Activated CD4-positive, alpha-beta T cell treated with anti-CD3 and anti-CD28 coated beads for 48 hours (primary cell): ENCODE results near the gene RPS15.
A peak's percentile ranks its signal among the peaks of the same experiment; 100 is the strongest.

ENCODE experiments used
- DNase-seq: peaks from one replicate; pipeline ENCODE4 v3.0.0-alpha.2; 2020

The RPS15 gene

DNA sequence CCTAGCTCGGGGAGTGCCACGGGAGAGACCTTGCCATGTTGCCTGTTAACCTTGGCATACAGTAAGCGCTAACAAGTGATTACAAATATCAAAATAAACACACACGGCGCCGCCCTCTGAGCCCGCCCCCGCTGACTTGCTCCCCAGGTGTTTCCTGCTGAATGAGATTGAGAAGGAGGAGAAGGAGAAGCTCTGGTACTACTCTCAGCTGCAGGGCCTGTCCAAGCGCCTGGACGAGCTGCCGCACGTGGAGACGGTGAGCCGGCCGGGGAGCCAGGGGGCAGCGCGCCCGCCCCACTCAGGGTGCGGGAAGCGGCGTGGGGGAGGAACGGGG is 16.8 kb downstream of the RPS15 start:
- no peak for DNase-seq

DNA sequence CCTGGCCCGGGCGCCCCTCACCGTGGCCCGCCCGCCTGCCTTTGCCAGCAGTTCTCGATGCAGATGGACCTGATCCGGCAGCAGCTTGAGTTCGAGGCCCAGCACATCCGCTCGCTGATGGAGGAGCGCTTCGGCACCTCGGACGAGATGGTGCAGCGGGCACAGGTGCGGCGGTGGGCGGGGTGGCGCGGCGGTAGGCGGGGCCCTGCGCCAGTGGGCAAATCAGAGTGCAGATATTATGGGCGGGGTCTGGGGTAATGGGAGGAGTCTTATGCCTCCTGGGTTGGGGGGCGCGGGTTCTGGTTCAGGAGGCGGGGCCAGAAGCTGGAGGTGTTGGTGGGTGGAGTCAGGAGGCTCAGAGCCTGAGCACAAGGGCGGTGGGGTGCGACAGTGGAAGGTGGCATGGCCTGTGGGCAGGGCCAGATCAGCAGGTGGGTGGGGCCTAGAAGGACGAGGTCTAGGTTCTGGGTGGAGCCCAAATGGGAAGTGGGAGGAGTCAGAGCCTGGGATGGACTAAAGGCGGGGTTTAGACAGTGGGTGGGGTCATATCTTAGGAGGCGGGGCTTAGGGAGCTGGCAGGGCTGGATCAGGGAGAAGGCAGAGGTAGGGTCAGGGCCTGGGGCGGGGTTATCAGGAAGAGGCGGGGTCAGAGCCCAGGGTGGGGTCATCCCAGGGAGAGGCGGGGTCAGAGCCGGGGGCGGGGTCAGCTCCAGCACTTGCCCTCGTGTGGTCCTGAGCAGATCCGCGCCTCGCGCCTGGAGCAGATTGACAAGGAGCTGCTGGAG is 17.3 kb downstream of the RPS15 start:
- peak; percentile 87 for DNase-seq

DNA sequence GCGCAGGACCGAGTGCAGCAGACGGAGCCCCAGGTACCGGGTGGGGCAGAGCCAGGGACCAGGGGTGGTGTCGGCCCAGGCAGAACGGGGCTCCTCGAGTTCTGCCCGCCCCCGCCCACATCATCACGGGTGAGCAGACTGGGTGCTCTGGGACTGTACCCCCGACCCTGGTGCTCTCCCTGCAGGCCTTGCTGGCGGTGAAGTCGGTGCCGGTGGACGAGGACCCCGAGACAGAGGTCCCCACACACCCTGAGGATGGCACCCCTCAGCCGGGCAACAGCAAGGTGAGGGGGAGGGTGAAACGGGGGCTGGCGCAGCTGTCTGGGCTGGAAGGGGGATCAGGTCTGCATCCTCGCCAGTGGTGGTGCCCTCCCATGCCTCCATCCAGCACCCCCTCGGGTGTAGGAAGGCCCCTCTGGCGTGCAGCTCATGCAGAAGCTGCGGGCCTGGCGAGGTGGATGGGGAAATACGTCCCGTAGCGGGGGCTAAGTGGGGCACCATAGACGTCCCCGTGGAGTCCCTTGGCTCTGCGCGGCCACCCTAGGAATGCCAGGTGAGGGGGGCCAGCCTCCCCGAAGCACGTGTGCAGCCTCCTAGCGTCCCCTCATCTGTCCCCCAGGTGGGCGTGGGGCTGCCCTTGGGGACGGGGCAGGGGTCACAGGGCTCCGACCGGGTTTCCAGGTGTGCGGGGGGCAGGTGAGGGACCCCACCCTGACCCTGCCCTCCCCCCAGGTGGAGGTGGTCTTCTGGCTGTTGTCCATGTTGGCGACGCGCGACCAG is 18.1 kb downstream of the RPS15 start:
- DNase-seq, result no peak

DNA sequence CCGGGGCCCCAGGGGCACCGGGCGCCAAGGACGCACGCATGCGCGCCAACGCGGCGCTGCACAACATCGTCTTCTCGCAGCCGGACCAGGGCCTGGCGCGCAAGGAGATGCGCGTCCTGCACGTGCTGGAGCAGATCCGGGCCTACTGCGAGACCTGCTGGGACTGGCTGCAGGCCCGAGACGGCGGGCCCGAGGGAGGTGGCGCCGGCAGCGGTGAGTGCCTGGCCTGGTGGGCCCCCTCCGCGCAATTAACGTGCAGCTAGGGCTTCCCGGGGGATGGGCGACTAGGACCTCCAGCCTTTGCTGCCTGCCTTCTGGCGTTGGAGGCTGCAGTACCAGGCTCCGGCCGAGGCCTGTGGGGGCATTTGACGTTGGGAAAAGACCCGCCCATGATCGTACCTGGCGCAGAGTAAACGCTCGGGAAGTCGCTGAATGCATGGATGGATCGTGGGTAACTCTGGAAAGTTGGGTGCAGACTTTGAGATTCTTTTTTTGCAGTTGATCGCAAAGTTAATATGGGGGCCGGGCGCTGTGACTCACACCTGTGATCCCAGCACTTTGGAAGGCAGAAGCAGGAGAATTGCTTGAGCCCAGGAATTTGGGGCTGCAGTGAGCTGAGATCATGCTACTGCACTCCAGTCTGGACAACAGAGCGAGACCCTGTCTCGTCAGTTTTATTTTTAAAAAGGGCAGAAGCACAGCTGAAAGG is 19.0 kb downstream of the RPS15 start:
- DNase-seq, result no peak

DNA sequence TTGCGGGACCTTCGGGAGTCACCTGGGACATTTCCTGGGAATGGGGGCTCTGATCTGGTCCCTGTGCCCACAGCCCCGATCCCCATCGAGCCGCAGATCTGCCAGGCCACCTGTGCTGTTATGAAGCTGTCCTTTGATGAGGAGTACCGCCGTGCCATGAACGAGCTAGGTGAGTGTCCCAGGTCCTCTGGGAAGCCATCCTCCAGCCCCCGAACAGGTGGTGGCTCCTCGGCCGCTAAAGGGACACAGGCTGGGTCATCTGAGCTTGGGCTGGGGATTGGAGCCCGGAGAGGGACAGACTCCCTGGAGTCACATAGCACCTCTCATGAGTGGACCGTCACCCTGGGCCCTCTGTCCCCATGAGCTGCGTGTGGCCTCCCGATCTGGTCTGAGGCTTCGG is 19.7 kb downstream of the RPS15 start:
- no peak for DNase-seq

DNA sequence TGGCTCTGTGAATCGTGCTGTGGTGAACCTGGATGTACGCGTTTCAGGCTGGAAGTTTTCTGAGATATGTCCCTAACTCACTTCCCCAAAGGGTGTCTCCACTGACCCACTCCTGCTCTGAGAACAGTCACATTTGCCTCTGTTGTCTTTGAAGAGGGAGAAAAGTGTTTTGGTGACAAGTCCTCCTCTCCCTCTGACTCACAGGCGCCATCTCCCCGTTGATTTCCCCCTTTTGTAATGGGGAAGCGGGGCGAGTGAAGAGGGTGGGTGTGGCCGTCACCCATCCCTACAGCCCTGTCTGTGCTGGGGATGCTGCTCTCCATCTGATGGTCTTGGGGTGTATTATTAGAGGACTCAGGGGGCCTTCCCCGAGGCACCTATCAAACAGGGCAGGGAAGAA is 21.3 kb downstream of the RPS15 start:
- DNase-seq, result no peak

DNA sequence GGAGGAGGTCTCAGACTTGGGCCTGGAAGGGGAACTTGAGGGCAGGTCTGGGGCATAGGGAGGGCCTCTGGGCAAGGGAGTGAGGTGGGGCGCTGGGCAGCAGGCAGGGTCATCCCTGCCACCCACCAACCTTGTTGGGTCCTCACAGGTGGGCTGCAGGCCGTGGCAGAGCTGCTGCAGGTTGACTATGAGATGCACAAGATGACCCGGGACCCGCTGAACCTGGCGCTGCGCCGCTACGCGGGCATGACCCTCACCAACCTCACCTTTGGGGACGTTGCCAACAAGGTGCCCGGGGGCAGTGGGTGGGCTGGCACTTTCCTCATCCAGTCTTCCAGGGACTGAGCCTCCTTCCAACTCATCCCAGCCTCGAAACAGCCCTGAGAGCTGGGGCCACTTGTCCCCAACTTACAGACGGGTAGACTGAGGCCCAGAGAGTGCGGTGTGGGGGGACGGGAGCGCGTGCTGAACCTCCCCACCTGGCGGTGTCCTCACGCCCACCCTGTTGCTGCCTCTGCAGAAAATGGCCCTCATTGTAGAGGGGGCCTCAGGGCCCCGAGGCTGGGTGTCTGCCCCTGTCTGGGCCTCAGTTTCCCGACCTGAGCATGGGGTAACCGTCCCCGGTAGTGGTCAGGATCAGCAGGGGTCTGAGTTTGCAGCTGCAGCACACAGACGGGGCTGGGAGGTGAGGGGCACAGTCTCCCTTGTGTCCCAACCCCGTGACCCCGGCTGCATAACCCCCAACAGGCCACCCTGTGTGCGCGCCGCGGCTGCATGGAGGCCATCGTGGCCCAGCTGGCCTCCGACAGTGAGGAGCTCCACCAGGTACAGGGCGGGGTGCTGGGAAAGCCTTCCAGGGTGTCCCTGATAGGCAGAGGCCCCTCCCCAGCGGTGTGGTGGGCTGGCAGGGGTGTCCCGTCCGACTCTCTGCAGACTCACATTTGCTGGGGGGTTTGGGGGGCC is 22.1 kb downstream of the RPS15 start:
- no peak for DNase-seq

DNA sequence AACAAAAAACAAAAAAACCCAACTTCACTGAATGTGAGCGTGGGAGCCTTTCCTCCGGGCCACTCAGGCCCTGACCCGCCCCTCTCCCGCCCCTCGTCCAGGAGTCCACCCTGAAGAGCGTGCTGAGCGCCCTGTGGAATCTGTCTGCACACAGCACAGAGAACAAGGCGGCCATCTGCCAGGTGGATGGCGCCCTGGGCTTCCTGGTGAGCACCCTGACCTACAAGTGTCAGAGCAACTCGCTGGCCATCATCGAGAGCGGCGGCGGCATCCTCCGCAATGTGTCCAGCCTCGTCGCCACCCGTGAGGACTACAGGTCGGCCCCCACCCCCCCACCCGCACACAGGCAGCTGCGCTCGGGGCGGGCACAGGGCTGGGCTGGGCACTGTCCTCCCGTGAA is 23.7 kb downstream of the RPS15 start:
- no peak for DNase-seq

DNA sequence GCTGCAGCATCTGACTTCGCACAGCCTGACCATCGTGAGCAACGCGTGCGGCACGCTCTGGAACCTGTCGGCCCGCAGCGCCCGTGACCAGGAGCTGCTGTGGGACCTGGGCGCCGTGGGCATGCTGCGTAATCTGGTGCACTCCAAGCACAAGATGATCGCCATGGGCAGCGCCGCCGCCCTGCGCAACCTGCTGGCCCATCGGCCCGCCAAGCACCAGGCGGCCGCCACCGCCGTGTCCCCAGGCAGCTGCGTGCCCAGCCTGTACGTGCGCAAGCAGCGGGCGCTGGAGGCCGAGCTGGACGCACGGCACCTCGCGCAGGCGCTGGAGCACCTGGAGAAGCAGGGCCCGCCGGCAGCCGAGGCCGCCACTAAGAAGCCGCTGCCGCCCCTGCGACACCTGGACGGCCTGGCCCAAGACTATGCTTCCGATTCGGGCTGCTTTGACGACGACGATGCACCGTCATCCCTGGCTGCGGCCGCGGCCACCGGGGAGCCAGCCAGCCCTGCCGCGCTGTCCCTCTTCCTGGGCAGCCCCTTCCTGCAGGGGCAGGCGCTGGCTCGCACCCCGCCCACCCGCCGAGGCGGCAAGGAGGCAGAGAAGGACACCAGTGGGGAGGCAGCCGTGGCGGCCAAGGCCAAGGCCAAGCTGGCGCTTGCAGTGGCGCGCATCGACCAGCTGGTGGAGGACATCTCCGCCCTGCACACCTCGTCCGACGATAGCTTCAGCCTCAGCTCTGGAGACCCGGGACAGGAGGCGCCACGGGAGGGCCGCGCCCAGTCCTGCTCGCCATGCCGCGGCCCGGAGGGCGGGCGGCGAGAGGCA is 27.2 kb downstream of the RPS15 start:
- DNase-seq, result no peak

DNA sequence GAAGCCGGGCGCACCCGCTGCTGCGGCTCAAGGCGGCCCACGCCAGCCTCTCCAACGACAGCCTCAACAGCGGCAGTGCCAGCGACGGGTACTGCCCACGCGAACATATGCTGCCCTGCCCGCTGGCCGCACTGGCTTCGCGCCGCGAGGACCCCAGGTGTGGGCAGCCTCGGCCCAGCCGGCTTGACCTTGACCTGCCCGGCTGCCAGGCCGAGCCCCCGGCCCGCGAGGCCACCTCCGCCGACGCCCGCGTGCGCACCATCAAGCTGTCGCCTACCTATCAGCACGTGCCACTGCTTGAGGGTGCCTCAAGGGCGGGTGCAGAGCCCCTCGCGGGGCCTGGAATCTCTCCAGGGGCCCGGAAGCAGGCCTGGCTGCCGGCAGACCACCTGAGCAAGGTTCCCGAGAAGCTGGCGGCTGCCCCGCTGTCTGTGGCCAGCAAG is 27.8 kb downstream of the RPS15 start:
- no peak for DNase-seq

DNA sequence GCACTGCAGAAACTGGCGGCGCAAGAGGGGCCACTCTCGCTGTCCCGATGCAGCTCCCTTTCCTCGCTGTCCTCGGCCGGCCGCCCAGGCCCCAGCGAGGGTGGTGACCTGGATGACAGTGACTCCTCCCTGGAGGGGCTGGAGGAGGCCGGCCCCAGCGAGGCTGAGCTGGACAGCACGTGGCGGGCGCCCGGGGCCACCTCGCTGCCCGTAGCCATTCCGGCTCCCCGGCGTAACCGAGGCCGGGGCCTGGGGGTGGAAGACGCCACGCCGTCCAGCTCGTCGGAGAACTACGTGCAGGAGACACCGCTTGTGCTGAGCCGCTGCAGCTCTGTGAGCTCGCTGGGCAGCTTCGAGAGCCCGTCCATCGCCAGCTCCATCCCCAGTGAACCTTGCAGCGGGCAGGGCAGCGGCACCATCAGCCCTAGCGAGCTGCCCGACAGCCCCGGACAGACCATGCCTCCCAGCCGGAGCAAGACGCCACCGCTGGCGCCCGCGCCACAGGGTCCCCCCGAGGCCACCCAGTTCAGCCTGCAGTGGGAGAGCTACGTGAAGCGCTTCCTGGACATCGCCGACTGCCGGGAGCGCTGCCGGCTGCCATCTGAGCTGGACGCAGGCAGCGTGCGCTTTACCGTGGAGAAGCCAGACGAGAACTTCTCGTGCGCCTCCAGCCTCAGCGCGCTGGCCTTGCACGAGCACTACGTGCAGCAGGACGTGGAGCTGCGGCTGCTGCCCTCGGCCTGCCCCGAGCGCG is 28.4 kb downstream of the RPS15 start:
- no peak for DNase-seq

DNA sequence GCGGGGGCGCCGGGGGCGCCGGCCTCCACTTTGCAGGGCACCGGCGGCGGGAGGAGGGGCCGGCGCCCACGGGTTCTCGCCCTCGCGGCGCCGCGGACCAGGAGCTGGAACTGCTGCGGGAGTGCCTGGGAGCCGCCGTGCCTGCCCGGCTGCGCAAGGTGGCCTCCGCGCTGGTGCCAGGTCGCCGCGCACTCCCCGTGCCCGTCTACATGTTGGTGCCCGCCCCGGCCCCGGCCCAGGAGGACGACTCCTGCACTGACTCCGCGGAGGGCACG is 29.0 kb downstream of the RPS15 start:
- no peak for DNase-seq

DNA sequence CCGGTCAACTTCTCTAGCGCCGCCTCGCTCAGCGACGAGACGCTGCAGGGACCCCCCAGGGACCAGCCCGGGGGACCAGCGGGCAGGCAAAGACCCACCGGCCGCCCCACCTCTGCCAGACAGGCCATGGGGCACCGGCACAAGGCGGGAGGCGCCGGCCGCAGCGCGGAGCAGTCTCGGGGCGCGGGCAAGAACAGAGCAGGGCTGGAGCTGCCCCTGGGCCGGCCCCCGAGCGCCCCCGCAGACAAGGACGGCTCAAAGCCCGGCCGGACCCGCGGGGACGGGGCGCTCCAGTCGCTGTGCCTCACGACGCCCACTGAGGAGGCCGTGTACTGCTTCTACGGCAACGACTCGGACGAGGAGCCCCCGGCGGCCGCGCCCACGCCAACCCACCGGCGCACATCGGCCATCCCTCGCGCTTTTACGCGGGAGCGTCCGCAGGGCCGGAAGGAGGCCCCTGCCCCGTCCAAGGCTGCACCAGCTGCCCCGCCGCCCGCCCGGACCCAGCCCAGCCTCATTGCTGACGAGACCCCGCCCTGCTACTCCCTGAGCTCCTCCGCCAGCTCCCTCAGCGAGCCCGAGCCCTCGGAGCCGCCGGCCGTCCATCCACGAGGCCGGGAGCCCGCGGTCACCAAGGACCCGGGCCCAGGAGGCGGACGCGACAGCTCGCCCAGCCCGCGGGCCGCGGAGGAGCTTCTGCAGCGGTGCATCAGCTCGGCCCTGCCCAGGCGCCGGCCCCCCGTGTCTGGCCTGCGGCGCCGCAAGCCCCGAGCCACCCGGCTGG is 29.5 kb downstream of the RPS15 start:
- no peak for DNase-seq

DNA sequence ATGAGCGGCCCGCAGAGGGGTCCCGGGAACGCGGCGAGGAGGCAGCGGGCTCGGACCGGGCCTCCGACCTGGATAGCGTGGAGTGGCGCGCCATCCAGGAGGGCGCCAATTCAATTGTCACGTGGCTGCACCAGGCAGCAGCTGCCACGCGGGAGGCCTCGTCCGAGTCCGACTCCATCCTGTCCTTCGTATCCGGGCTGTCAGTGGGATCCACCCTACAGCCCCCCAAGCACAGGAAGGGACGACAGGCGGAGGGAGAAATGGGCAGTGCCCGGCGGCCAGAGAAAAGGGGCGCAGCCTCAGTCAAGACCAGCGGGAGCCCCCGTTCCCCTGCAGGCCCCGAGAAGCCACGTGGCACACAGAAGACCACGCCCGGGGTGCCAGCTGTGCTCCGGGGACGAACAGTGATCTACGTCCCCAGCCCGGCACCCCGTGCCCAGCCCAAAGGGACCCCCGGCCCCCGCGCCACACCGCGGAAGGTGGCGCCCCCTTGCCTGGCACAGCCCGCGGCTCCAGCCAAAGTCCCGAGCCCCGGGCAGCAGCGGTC is 30.2 kb downstream of the RPS15 start:
- no peak for DNase-seq

DNA sequence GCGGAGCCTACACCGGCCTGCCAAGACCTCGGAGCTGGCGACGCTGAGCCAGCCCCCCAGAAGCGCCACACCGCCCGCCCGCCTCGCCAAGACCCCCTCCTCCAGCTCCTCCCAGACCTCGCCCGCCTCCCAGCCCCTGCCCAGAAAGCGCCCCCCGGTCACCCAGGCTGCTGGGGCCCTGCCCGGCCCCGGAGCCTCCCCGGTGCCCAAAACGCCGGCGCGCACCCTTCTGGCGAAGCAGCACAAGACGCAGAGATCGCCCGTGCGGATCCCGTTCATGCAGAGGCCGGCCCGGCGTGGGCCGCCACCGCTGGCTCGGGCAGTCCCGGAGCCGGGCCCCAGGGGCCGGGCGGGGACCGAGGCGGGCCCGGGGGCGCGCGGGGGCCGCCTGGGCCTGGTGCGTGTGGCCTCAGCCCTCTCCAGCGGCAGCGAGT is 30.6 kb downstream of the RPS15 start:
- DNase-seq, result peak; percentile 63

DNA sequence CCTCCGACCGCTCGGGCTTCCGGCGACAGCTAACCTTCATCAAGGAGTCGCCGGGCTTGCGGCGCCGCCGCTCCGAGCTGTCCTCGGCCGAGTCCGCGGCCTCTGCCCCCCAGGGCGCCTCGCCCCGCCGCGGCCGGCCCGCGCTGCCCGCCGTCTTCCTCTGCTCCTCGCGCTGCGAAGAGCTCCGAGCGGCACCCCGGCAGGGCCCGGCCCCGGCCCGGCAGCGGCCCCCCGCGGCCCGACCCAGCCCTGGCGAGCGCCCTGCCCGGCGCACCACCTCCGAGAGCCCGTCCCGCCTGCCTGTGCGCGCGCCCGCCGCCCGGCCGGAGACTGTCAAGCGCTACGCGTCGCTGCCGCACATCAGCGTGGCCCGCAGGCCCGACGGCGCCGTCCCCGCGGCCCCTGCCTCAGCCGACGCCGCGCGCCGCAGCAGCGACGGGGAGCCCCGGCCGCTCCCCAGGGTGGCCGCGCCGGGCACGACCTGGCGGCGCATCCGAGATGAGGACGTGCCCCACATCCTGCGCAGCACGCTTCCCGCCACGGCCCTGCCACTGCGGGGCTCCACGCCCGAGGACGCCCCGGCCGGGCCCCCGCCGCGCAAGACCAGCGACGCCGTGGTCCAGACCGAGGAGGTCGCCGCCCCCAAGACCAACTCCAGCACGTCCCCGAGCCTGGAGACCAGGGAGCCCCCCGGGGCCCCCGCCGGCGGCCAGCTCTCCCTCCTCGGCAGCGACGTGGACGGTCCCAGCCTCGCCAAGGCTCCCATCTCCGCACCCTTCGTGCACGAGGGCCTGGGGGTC is 31.3 kb downstream of the RPS15 start:
- no peak for DNase-seq

DNA sequence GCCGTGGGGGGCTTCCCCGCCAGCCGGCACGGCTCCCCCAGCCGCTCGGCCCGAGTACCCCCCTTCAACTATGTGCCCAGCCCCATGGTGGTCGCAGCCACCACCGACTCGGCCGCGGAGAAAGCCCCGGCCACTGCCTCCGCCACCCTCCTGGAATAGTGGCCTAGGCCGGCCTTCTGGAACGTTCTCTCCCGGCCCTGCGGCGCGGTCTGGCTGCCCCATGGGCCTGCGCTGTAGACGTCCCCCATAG is 31.8 kb downstream of the RPS15 start:
- no peak for DNase-seq

DNA sequence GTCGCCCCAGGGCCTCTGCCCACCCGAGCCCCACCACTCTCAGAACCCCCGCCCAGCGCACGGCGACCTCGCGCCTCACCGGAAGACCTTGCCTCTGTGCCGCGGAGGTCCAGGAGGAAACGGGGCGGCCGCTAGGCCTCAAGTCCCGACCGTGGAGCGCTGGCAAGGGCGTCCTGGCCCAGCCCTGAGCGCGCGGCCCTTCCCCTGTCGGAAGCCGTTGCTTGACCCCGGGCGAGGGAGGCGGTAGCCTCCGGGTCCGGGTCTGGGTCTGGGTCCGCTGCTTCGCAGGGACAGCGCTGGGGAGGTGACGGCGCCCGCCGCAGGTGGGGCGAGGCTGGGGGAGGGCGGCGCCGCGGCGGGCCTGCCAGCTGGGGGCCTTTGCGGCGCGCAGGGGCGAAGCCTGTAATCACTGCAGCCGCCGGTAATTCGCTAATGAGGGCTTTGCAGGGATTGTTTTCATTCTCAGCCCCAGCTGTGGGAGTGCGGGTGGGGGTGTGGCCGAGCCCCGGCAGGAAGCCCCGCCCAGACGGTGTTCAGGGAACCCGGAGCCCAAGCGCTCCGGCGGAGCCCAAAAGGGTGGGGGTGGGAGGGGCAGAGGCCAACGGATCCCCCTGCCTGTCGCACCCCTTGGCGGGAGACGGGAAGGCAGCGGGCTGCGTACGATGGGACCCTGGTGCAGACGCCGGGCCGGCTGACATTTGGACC is 32.3 kb downstream of the RPS15 start:
- DNase-seq, result peak; percentile 79

DNA sequence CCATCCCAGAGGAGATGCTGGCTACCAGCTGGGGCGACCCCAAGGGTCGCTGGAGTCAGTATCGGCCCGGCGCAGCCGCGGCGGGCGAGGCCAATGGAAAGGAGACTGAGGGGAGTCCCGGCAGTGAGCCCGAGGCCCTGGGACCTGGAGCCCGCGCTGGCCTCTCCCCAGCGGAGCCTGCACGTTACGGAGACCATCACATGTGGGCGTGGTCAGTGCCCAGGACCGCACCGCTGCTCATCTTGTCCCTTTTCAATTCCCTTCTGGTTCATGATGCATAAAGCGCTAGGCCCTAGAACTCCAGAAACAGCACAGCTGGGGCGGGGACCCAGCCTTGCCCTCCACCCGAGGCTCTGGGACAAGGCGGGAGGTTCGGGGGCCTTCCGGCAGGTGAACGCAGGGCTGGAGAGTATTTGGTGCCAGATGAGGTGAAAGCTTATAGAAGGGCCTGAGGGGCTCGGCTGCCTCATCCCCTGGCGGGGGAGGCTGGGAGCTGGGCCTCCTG is 32.9 kb downstream of the RPS15 start:
- DNase-seq, result no peak
